ENCODE data around the gene TPSG1.

TPSG1 gene

DNA sequence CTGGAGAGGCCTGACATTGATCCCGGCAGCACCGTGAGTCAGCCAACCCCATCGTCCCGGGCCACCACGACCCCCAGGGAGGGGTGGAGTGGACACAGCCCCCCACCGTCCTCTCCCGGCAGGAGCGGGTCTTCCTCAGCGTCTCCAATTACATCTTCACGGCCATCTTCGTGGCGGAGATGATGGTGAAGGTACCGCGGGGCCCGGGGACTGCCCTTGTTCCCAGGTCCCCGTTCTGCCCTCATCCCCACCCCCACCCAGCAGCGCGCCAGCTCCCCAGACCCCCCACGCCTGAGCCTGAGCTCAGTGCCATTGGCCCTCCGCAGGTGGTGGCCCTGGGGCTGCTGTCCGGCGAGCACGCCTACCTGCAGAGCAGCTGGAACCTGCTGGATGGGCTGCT, 14.6 kb downstream of the TPSG1 start:
- TF ChIP-seq, protein P1, sequence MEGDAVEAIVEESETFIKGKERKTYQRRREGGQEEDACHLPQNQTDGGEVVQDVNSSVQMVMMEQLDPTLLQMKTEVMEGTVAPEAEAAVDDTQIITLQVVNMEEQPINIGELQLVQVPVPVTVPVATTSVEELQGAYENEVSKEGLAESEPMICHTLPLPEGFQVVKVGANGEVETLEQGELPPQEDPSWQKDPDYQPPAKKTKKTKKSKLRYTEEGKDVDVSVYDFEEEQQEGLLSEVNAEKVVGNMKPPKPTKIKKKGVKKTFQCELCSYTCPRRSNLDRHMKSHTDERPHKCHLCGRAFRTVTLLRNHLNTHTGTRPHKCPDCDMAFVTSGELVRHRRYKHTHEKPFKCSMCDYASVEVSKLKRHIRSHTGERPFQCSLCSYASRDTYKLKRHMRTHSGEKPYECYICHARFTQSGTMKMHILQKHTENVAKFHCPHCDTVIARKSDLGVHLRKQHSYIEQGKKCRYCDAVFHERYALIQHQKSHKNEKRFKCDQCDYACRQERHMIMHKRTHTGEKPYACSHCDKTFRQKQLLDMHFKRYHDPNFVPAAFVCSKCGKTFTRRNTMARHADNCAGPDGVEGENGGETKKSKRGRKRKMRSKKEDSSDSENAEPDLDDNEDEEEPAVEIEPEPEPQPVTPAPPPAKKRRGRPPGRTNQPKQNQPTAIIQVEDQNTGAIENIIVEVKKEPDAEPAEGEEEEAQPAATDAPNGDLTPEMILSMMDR (IDR thresholded peaks at IDR 0.05; ENCODE audit: control insufficient read depth, insufficient read depth, low read depth, low read length, missing control alignments): no peak
- no peak for DNase-seq (ENCODE audit: low read depth)

DNA sequence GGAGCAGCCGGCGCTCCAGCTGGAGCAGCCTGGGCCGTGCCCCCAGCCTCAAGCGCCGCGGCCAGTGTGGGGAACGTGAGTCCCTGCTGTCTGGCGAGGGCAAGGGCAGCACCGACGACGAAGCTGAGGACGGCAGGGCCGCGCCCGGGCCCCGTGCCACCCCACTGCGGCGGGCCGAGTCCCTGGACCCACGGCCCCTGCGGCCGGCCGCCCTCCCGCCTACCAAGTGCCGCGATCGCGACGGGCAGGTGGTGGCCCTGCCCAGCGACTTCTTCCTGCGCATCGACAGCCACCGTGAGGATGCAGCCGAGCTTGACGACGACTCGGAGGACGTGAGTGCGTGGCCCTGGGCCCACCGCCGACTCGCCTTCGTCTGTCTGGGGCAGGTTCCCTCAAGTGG, 16.0 kb downstream of the TPSG1 start:
- DNase-seq (ENCODE audit: low read depth): no peak
- no peak overlapping the region for H3K4me3 ChIP-seq (ENCODE audit: control insufficient read depth, low read depth, low read length)
- TF ChIP-seq, protein P1 (IDR thresholded peaks at IDR 0.05; ENCODE audit: control insufficient read depth, insufficient read depth, low read depth, low read length, missing control alignments): no peak

More for the DNA sequence above, 14.6 kb downstream of the TPSG1 start:
- H3K4me3 ChIP-seq (ENCODE audit: control insufficient read depth, low read depth, low read length): no peak overlapping the region

DNA sequence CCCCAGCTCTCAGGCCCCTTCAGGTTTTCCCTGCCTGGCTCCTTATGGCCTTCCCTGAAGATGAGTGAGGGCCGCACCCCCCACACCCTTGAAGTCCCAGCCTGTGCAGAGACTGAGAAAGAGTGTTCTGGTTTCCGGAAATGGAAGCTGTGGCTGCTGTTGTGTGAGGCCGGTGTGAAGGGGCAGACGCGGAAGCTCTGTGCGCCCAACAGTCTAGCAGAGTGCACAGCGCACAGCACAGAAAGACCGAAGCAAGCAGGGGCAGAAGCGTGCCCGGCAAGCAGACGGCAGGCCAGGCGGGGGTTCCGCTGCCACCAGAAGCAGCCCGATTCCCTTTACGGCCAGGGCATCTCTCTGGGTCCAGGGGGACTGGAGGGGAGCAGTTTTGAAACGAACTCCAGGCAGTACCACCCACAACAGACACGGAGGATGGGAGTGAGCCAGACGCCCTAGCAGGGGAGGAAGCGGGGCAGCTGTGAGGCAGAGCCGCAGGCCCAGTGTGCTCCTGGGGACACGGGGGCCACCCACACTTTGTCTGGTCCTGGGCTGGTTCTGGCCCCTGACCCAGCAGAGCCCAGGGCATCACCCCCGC, 16.7 kb downstream of the TPSG1 start:
- TF ChIP-seq, protein P1 (IDR thresholded peaks at IDR 0.05; ENCODE audit: control insufficient read depth, insufficient read depth, low read depth, low read length, missing control alignments): no peak
- H3K4me3 ChIP-seq (ENCODE audit: control insufficient read depth, low read depth, low read length): no peak overlapping the region
- DNase-seq (ENCODE audit: low read depth): no peak

DNA sequence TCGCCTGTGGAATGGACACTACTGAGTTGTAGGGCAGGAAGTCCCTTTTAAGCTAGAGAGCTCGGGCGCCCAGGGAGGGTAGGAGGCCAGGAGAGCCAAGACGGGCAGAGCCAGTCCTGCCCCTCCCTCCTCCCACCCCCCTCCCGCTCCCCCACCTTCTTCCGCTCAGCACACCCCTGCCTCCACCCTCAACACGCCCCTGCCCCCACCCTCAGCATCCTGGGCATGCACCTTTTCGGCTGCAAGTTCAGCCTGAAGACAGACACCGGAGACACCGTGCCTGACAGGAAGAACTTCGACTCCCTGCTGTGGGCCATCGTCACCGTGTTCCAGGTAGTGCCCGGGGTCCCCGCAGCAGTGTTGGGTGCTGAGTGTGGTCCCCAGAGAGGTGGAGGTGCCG, 18.3 kb downstream of the TPSG1 start:
- H3K4me3 ChIP-seq (ENCODE audit: control insufficient read depth, low read depth, low read length): no peak overlapping the region
- DNase-seq (ENCODE audit: low read depth): no peak
- TF ChIP-seq, protein P1 (IDR thresholded peaks at IDR 0.05; ENCODE audit: control insufficient read depth, insufficient read depth, low read depth, low read length, missing control alignments): no peak

DNA sequence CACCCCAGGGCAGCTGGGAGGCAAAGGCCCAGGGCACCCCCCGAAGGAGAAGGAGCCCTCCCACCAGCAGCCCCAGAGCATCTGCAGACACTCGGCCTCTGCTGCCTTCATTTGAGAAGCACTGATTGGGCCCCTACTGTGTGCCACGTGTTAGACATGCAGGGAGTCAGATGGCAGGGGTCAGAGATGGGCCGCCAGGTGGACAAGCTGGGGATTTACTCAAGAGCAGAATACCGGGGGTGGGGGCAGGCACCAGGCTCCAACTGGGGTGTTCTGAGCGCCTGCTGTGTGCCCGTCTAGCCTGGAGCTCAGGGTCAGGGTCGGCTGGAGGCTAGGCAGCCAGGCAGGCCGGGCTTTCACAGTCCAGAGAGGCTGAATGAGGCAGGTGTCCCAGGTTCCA, 18.7 kb downstream of the TPSG1 start:
- no peak for DNase-seq (ENCODE audit: low read depth)
- TF ChIP-seq, protein P1 (IDR thresholded peaks at IDR 0.05; ENCODE audit: control insufficient read depth, insufficient read depth, low read depth, low read length, missing control alignments): no peak
- no peak overlapping the region for H3K4me3 ChIP-seq (ENCODE audit: control insufficient read depth, low read depth, low read length)

DNA sequence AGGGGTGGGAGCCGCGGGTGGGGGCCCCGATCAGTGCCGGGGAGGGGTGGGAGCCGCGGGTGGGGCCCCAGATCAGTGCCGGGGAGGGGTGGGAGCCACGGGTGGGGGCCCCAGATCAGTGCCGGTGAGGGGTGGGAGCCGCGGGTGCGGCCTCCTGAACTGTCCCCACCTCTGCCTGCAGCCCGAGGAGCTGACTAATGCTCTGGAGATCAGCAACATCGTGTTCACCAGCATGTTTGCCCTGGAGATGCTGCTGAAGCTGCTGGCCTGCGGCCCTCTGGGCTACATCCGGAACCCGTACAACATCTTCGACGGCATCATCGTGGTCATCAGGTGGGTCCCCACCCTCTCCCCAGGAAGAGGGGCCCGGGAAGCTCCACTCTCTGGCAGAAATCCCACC, 20.1 kb downstream of the TPSG1 start:
- no peak overlapping the region for H3K4me3 ChIP-seq (ENCODE audit: control insufficient read depth, low read depth, low read length)
- TF ChIP-seq, protein P1 (IDR thresholded peaks at IDR 0.05; ENCODE audit: control insufficient read depth, insufficient read depth, low read depth, low read length, missing control alignments): no peak
- no peak for DNase-seq (ENCODE audit: low read depth)

DNA sequence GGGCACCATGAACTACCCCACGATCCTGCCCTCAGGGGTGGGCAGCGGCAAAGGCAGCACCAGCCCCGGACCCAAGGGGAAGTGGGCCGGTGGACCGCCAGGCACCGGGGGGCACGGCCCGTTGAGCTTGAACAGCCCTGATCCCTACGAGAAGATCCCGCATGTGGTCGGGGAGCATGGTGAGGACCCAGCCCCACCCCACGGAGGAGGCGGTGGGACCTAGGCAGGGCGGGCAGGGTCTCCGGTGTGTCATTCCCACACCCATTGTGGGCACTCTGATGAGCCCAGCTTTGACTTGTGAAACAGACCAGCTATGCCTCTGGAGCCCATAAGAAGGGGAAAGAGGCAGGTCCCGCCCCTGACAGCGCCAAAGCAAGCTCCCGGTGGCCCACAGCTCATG, 22.8 kb downstream of the TPSG1 start:
- TF ChIP-seq, protein P1 (IDR thresholded peaks at IDR 0.05; ENCODE audit: control insufficient read depth, insufficient read depth, low read depth, low read length, missing control alignments): no peak
- no peak overlapping the region for H3K4me3 ChIP-seq (ENCODE audit: control insufficient read depth, low read depth, low read length)
- no peak for DNase-seq (ENCODE audit: low read depth)

Data from AG09309 (cell line).